Heart right ventricle (tissue), 16 donors: ENCODE measurements around the gene MYO1D. TPM values are rescaled to one million over a fixed set of nuclear protein-coding genes. Genes with fewer than 3 reads are reported as not detected.
"Not testable (repeated sequence)": the region's sequence is repeated elsewhere in the genome, so short reads cannot be mapped to it uniquely, and the experiment has no call there.

ENCODE experiments used
- ATAC-seq, 8 donors: fragments of 200-7000 bp; cut with Tn5 transposase; one replicate each; pipeline ENCODE4 v1.9.1; 2020; ENCODE audit warnings: mild to moderate bottlenecking in 8 of 8, moderate library complexity in 8 of 8, moderate number of reproducible peaks in 1 of 8
- DNase-seq, 2 donors: peaks; one replicate each; pipeline ENCODE4 v3.0.0-alpha.2; 2020
- H3K27ac ChIP-seq, 10 donors: fragments of 200-600 bp; sonication (generic) in 2 of 10; one replicate each; pipeline versions ENCODE4 v1.5.0 to v1.8.0; 2020 to 2022; ENCODE audit warnings: mild to moderate bottlenecking in 3 of 10
- H3K27me3 ChIP-seq, 7 donors: fragments of 200-600 bp; one replicate each; pipeline ENCODE4 v1.8.0; 2021 to 2022; ENCODE audit warnings: mild to moderate bottlenecking in 2 of 7
- H3K36me3 ChIP-seq, 9 donors: fragments of 200-600 bp; sonication (generic) in 1 of 9; one replicate each; pipeline versions ENCODE4 v1.5.0 to v1.8.0; 2020 to 2022; ENCODE audit warnings: mild to moderate bottlenecking in 2 of 9
- H3K4me1 ChIP-seq, 9 donors: fragments of 200-600 bp; sonication (generic) in 1 of 9; one replicate each; pipeline versions ENCODE4 v1.5.0 to v1.8.0; 2020 to 2022; ENCODE audit warnings: mild to moderate bottlenecking in 4 of 9
- H3K4me3 ChIP-seq, 10 donors: fragments of 200-600 bp; sonication (generic) in 2 of 10; one replicate each; pipeline versions ENCODE4 v1.5.0 to v1.8.0; 2020 to 2022; ENCODE audit warnings: mild to moderate bottlenecking in 7 of 10, moderate library complexity in 2 of 10
- H3K9me3 ChIP-seq, 11 donors: fragments of 200-600 bp in 10 of 11; sonication (generic) in 2 of 11; one replicate each; pipeline versions ENCODE4 v1.5.0 to v1.8.0; 2013 to 2022; ENCODE audit warnings: mild to moderate bottlenecking in 2 of 11, control low read depth in 1 of 11, moderate library complexity in 1 of 11
- WGBS, 2 donors: extraction: QIAGEN DNeasy Blood & Tissue Kit; methylation state at CpG; one replicate each; pipeline ENCODE4 v1.1.7; 2013; ENCODE audit warnings: inconsistent platforms in 1 of 2; 5-methylcytosine and 5-hydroxymethylcytosine counted together
- intact Hi-C, 10 donors: fragments of 100-400 bp; cut with DNase I; formaldehyde crosslinking; loops; one replicate each; pipeline versions ENCODE4 v1.11.1 to v1.14.2; 2022
- polyA plus RNA-seq, 2 donors: library from polyadenylated mRNA; stranded (reverse); fragments of 200-250 nt; gene quantifications; one replicate each; pipeline ENCODE4 v1.2.3, GENCODE V29; 2013
- total RNA-seq, 10 donors: library from RNA; stranded (reverse); fragmentation: NEBNext Ultra II Directional in 3 of 10; extraction: Animal tissue kit (Norgen Biotek cat#: 25700) in 3 of 10; gene quantifications; one replicate each; pipeline versions ENCODE4 v1.2.1 to v1.2.4, GENCODE V29; 2021 to 2023
- TF ChIP-seq, protein P1 (sequence below), 9 donors: fragments of 200-600 bp; sonication (generic) in 2 of 9; IDR thresholded peaks; one replicate each; pipeline versions ENCODE4 v1.5.0 to v1.8.0; 2021 to 2022; ENCODE audit warnings: antibody characterized with exemption in 9 of 9, mild to moderate bottlenecking in 5 of 9, moderate library complexity in 1 of 9
- donor health status: Arrhythmogenic right ventricular cardiomyopathy.
- donor health status: ischemic (EF 13 %, LVEDD 7.1; RV severe dilation, severe dysfunction).
- donor health status: healthy with polysubstance abuse.
- donor health status: DM: no; HTN: yes; CAD: no.
- donor health status: DM: no; HTN: no; CAD: no.
- donor health status: ischemic (EF 25% LVEDD 6.9; RV normal size, moderate dysfunction).
- donor health status: ischemic (EF 25% LVEDD 5.7; RV mildly dilated, moderate dysfunction).
- donor health status: healthy.
- donor health status: DM: yes; HTN: yes; CAD: no.
- donor health status: Ischemic cardiomyopathy.
- donor health status: ischemic (EF 35%, LVEDD 5.7; RV mildly dilated, moderate dysfunction).
- donor health status: nonischemic (EF 11% LVEDD 7.7; RV severe dilation, severe dysfunction).
- donor health status: DM: yes; HTN: yes; CAD: no.
- donor health status: PGD.
- donor health status: ischemic (EF 29% LVEDD 5.4; RV normal size, mild dysfunction).
- donor health status: nonischemic (EF 23%, LVEDD 6.1; RV moderate dilation, normal function).

The MYO1D gene
- total and polyA plus RNA-seq, 12 donors: 1.9 to 16.4 (median 6.7) TPM

DNA sequence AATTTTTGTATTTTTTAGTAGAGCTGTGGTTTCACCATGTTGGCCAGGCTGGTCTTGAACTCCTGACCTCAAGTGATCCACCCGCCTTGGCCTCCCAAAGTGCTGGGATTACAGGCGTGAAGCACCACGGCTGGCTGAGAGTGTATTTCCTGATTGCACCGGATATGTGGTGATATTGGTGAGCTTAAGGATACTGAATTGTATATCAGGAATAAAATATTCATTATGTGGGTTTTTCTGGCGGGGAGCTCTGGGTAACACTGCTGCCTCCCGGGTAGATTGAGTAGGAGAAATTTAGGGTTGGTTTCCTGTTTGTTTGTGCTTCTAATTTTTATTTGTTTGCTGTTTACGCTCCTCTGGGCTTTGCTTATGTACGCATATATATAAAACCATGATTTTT lies 43.4 kb upstream of the MYO1D start:
- H3K27ac ChIP-seq: no peak overlapping the region
- TF ChIP-seq, protein P1, sequence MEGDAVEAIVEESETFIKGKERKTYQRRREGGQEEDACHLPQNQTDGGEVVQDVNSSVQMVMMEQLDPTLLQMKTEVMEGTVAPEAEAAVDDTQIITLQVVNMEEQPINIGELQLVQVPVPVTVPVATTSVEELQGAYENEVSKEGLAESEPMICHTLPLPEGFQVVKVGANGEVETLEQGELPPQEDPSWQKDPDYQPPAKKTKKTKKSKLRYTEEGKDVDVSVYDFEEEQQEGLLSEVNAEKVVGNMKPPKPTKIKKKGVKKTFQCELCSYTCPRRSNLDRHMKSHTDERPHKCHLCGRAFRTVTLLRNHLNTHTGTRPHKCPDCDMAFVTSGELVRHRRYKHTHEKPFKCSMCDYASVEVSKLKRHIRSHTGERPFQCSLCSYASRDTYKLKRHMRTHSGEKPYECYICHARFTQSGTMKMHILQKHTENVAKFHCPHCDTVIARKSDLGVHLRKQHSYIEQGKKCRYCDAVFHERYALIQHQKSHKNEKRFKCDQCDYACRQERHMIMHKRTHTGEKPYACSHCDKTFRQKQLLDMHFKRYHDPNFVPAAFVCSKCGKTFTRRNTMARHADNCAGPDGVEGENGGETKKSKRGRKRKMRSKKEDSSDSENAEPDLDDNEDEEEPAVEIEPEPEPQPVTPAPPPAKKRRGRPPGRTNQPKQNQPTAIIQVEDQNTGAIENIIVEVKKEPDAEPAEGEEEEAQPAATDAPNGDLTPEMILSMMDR (IDR thresholded peaks at IDR 0.05): no peak
- no peaks in the 10 kb centered on the region for H3K36me3 ChIP-seq
- intact Hi-C loops: no loop called here
- no peak overlapping the region for H3K4me3 ChIP-seq
- no peak for DNase-seq
- WGBS, 2 donors: 78 to 85% methylated on average over 8 of the region's 8 CpGs
- ATAC-seq: no peak
- no peaks in the 10 kb centered on the region for H3K4me1 ChIP-seq
- H3K9me3 ChIP-seq: no peaks in the 10 kb centered on the region
- H3K27me3 ChIP-seq: peaks cover 0 to 3% (median 0%) of the 10 kb centered on the region in 7 donors

DNA sequence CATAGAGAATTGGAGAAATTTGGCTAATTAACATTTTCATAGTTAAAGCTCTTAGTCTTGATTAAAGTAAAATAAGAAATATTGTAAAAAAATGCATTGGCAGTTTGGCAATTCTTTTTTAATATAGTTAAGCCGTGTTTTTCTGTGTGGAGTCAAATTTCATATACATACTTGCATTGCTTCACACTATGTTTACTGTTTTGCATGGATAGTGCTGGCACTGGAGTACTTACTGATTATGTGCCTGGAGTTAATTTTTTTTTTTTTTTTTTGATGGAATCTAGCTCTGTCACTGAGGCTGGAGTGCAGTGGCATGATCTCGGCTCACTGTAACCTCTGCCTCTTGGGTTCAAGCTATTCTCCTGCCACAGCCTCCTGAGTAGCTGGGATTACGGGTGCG lies 43.0 kb upstream of the MYO1D start:
- not testable (repeated sequence) for H3K36me3 ChIP-seq, ATAC-seq, DNase-seq, H3K4me3 ChIP-seq, H3K27me3 ChIP-seq, H3K4me1 ChIP-seq, H3K9me3 ChIP-seq, H3K27ac ChIP-seq
- 86 to 91% methylated on average over 4 of the region's 4 CpGs for WGBS, 2 donors
- intact Hi-C loops: loop anchor here in 5 of 10 donors (10.0 kb wide), 1 partner anchor 135 kb away; no protein-coding TSS in a partner anchor

GRCh38 chr17:32917842-32918241 lies 40.9 kb upstream of the MYO1D start:
- intact Hi-C loops: loop anchor here in 5 of 10 donors (10.0 kb wide), 1 partner anchor 133 kb away; no protein-coding TSS in a partner anchor
- TF ChIP-seq, protein P1 (IDR thresholded peaks at IDR 0.05): no peak
- Histone ChIP-seq H3K36me3 (no peaks in the 10 kb centered on the region), H3K4me3 (no peak overlapping the region), H3K4me1 (no peaks in the 10 kb centered on the region), H3K27ac (no peak overlapping the region), H3K9me3 (no peaks in the 10 kb centered on the region), H3K27me3 (peaks cover 0 to 5% (median 0%) of the 10 kb centered on the region in 7 donors)
- 76 to 77% methylated on average over 5 of the region's 5 CpGs for WGBS, 2 donors
- DNase-seq (no peak), ATAC-seq (no peak)

DNA sequence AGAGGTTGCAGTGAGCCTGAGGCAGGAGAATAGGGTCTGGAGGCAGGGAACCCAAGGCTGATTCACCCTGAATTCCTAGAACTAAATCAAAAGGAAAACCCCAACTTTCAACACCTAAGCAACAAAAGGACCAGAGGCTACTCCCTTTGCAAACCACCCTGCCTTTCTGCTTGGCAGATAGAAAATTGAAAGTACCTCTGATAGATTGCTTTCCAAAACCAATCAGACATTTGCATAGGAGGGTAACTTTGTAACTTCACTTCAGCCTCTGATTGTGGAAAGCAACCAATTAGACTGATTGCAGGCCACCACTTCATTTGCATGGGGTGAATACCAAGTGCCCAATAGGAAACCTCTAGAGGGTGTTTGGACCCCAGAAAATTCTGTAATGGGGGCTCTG lies 40.2 kb upstream of the MYO1D start:
- H3K4me1 ChIP-seq: peaks cover 0 to under 1% (median 0%) of the 10 kb centered on the region in 9 donors
- H3K27ac ChIP-seq: no peak overlapping the region
- intact Hi-C loops: loop anchor here in 5 of 10 donors (10.0 kb wide), 1 partner anchor 132 kb away; no protein-coding TSS in a partner anchor
- TF ChIP-seq, protein P1 (IDR thresholded peaks at IDR 0.05): no peak
- H3K4me3 ChIP-seq: no peak overlapping the region
- DNase-seq (no peak), ATAC-seq (no peak)
- no peaks in the 10 kb centered on the region for H3K36me3 ChIP-seq
- no peaks in the 10 kb centered on the region for H3K9me3 ChIP-seq
- H3K27me3 ChIP-seq: peaks cover 0 to 5% (median 0%) of the 10 kb centered on the region in 7 donors

GRCh38 chr17:32916134-32916533 lies 39.2 kb upstream of the MYO1D start:
- intact Hi-C loops: loop anchor here in 5 of 10 donors (10.0 kb wide), 1 partner anchor 131 kb away; no protein-coding TSS in a partner anchor
- WGBS, 2 donors: 54 to 87% methylated on average over 3 of the region's 3 CpGs

More at GRCh38 chr17:32916134-32916533, 39.2 kb upstream of the MYO1D start:
- no peak overlapping the region for H3K4me3 ChIP-seq
- ATAC-seq (no peak), DNase-seq (no peak)
- TF ChIP-seq, protein P1 (IDR thresholded peaks at IDR 0.05): no peak
- H3K27me3 ChIP-seq: peaks cover 0 to 5% (median 0%) of the 10 kb centered on the region in 7 donors
- H3K4me1 ChIP-seq: peaks cover 0 to 5% (median 0%) of the 10 kb centered on the region in 9 donors
- H3K9me3 ChIP-seq: no peaks in the 10 kb centered on the region
- no peaks in the 10 kb centered on the region for H3K36me3 ChIP-seq
- H3K27ac ChIP-seq: no peak overlapping the region
